K562 (cell line): Measurements from ENCODE around the gene PDK1. TPM values are rescaled to one million over a fixed set of nuclear protein-coding genes. Genes with fewer than 3 reads are reported as not detected.

ENCODE experiments used
- ATF1 ChIP-seq, 2 experiments: fragments of 450-650 bp in 1 of 2; IDR thresholded peaks; 2 replicates each; pipeline ENCODE4 v1.6.1; 2016; ENCODE audit warnings: missing compliant biosample characterization in 1 of 2, missing genetic modification characterization in 1 of 2
- CBX1 ChIP-seq: sonication (generic); IDR thresholded peaks from 2 replicates; pipeline ENCODE4 v1.6.1; 2016; ENCODE audit warnings: antibody characterized with exemption, low read depth, mild to moderate bottlenecking
- GABPA ChIP-seq: fragments of 200-800 bp; sonication (Bioruptor generic); conservative IDR thresholded peaks from 2 replicates; pipeline ENCODE4 v1.6.1; 2016; ENCODE audit warnings: low read depth, missing genetic modification characterization, missing compliant biosample characterization
- GABPB1 ChIP-seq: sonication (generic); formaldehyde crosslinking; IDR thresholded peaks from 2 replicates; pipeline ENCODE4 v1.8.0; 2022; ENCODE audit warnings: mild to moderate bottlenecking, missing genetic modification reagents
- HNRNPLL ChIP-seq: fragments of 200-400 bp; formaldehyde crosslinking; IDR thresholded peaks from 2 replicates; pipeline ENCODE4 v1.6.1; 2017; ENCODE audit warnings: low read length, low read depth, mild to moderate bottlenecking; ENCODE audit not compliant: poor library complexity, severe bottlenecking
- JUNB ChIP-seq: fragments of 450-650 bp; formaldehyde crosslinking; conservative IDR thresholded peaks from 2 replicates; pipeline ENCODE4 v1.4.0; 2020; ENCODE audit warnings: mild to moderate bottlenecking
- POLR2A ChIP-seq: fragments of 450-650 bp; conservative IDR thresholded peaks from 2 replicates; pipeline ENCODE4 v1.6.1; 2016
- SRSF3 ChIP-seq: fragments of 200-400 bp; formaldehyde crosslinking; IDR thresholded peaks from 2 replicates; pipeline ENCODE4 v1.6.1; 2016; ENCODE audit warnings: mild to moderate bottlenecking, low read length, moderate library complexity; ENCODE audit not compliant: insufficient read depth
- ZBED1 ChIP-seq: IDR thresholded peaks from 2 replicates; pipeline ENCODE4 v1.6.1; 2014
- ZNF263 ChIP-seq: sonication (generic); formaldehyde crosslinking; IDR thresholded peaks from 2 replicates; pipeline ENCODE4 v1.8.0; 2022; ENCODE audit warnings: mild to moderate bottlenecking, missing genetic modification reagents, borderline replicate concordance
- ZNF41 ChIP-seq: fragments of 250-450 bp; sonication (Bioruptor Pico); conservative IDR thresholded peaks from 2 replicates; pipeline ENCODE4 v1.4.0; 2020; ENCODE audit warnings: mild to moderate bottlenecking
- polyA plus RNA-seq, 8 experiments: library from polyadenylated mRNA; depleted of rRNA in 4 of 8; stranded (reverse) in 5 of 8; unstranded in 3 of 8; fragments of >200 nt; fragmentation: Nextera tagmentation in 2 of 8; fragmentation: Illumina TruSeq in 1 of 8; extraction: Ambion mirVana in 2 of 8; extraction: Trizol in 1 of 8; gene quantifications; 2 replicates each; pipeline versions ENCODE4 v1.2.1 to v1.2.3, GENCODE V29; 2011 to 2014; ENCODE audit warnings: inconsistent platforms in 1 of 8, missing spikeins in 1 of 8
- total RNA-seq, 7 experiments: library from RNA; depleted of rRNA in 6 of 7; stranded (reverse); fragments of >200 nt in 6 of 7; fragmentation: Illumina TruSeq in 2 of 7; extraction: Trizol in 2 of 7; gene quantifications; 2 replicates each; pipeline versions ENCODE4 v1.2.1 to v1.2.3, GENCODE V29; 2011 to 2021; ENCODE audit warnings: low replicate concordance in 1 of 7
- TF ChIP-seq, protein P1 (sequence below), 2 experiments: IDR thresholded peaks; 2 replicates each; pipeline ENCODE4 v1.6.1; 2012; ENCODE audit warnings: improper control_type of control experiment in 2 of 2, low read depth in 2 of 2, low read length in 2 of 2, borderline replicate concordance in 1 of 2
- TF ChIP-seq, protein P2 (sequence below): fragments of 450-650 bp; IDR thresholded peaks from 2 replicates; pipeline ENCODE4 v1.6.1; 2016; ENCODE audit warnings: mild to moderate bottlenecking
- TF ChIP-seq, protein P3 (sequence below): sonication (generic); formaldehyde crosslinking; IDR thresholded peaks from 2 replicates; pipeline ENCODE4 v1.9.0; 2022; ENCODE audit warnings: mild to moderate bottlenecking, missing genetic modification reagents
- TF ChIP-seq, protein P4 (sequence below), 2 experiments: fragments of 450-650 bp in 1 of 2; sonication (generic) in 1 of 2; formaldehyde crosslinking in 1 of 2; IDR thresholded peaks in 1 of 2; conservative IDR thresholded peaks in 1 of 2; 2 replicates each; pipeline versions ENCODE4 v1.6.1 to v1.8.1; 2016 to 2023; ENCODE audit warnings: mild to moderate bottlenecking in 2 of 2, moderate library complexity in 2 of 2, inconsistent platforms in 1 of 2, missing genetic modification reagents in 1 of 2
- TF ChIP-seq, protein P5 (sequence below): fragments of 250-450 bp; sonication (Bioruptor Pico); IDR thresholded peaks from 2 replicates; pipeline ENCODE4 v1.4.0; 2020; ENCODE audit warnings: mild to moderate bottlenecking, moderate library complexity

The PDK1 gene
- total and polyA plus RNA-seq, 9 of the 15 experiments (the other 6 are each of a cell fraction or from before 2014, with no cell fraction given), result 3.5 to 176 (median 13.9) TPM

DNA sequence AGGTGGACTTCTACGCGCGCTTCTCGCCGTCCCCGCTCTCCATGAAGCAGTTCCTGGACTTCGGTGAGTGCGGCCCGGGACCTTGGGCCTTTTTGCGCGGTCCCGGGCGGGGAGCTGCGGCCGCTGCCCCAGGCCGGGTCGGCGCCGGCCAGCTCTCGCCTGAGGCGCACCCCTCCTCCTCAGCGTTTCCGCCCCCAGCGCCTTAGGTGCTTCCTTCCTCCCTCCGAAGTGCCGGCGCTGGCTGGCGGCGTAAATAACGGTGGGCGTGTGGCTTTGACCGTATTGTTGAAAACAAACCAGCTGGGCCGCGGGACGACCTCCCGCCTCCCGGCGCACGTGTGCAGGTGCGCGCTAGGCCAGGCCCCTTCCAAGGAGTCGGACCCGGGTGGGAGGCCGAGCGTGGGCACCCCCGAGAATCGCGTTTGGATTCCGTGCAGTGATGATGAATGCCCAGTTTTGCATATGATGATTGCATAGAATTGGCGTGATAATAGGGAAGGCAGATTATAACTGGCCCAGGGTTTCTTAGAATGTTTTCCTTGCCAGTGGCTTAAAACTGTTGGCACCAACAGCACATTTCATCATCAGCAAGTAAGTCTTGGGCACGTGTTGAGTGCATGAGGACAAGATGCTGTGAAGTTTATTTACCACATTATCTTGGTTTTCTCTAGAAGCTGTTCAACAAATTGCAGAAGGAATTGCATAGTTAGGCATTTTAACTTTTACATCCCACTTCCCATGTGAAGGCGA lies 569 bp downstream of the PDK1 start (continued):
- TF ChIP-seq, protein P1, sequence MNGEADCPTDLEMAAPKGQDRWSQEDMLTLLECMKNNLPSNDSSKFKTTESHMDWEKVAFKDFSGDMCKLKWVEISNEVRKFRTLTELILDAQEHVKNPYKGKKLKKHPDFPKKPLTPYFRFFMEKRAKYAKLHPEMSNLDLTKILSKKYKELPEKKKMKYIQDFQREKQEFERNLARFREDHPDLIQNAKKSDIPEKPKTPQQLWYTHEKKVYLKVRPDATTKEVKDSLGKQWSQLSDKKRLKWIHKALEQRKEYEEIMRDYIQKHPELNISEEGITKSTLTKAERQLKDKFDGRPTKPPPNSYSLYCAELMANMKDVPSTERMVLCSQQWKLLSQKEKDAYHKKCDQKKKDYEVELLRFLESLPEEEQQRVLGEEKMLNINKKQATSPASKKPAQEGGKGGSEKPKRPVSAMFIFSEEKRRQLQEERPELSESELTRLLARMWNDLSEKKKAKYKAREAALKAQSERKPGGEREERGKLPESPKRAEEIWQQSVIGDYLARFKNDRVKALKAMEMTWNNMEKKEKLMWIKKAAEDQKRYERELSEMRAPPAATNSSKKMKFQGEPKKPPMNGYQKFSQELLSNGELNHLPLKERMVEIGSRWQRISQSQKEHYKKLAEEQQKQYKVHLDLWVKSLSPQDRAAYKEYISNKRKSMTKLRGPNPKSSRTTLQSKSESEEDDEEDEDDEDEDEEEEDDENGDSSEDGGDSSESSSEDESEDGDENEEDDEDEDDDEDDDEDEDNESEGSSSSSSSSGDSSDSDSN (IDR thresholded peaks at IDR 0.05; ENCODE audit: borderline replicate concordance in 1 of 2, low read depth in 2 of 2, low read length in 2 of 2), result peak; percentile 3 to 23; a peak in 2 of 4 replicates
- peak; percentile 51; the same call in 1 of the 2 replicates for TF ChIP-seq CBX1
- TF ChIP-seq, protein P2, sequence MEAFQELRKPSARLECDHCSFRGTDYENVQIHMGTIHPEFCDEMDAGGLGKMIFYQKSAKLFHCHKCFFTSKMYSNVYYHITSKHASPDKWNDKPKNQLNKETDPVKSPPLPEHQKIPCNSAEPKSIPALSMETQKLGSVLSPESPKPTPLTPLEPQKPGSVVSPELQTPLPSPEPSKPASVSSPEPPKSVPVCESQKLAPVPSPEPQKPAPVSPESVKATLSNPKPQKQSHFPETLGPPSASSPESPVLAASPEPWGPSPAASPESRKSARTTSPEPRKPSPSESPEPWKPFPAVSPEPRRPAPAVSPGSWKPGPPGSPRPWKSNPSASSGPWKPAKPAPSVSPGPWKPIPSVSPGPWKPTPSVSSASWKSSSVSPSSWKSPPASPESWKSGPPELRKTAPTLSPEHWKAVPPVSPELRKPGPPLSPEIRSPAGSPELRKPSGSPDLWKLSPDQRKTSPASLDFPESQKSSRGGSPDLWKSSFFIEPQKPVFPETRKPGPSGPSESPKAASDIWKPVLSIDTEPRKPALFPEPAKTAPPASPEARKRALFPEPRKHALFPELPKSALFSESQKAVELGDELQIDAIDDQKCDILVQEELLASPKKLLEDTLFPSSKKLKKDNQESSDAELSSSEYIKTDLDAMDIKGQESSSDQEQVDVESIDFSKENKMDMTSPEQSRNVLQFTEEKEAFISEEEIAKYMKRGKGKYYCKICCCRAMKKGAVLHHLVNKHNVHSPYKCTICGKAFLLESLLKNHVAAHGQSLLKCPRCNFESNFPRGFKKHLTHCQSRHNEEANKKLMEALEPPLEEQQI, result no peak
- no peak for TF ChIP-seq ATF1 (CRISPR knock-in tag; IDR thresholded peaks at IDR 0.05)
- no peak for TF ChIP-seq ATF1 (tag; IDR thresholded peaks at IDR 0.05)
- peak; percentile 58 for TF ChIP-seq GABPB1 (CRISPR knock-in tag)
- no peak for TF ChIP-seq SRSF3
- 0 out of 2 replicates have a peak, but pooled peaks have one; percentile 26 for TF ChIP-seq ZNF263
- TF ChIP-seq, protein P3, sequence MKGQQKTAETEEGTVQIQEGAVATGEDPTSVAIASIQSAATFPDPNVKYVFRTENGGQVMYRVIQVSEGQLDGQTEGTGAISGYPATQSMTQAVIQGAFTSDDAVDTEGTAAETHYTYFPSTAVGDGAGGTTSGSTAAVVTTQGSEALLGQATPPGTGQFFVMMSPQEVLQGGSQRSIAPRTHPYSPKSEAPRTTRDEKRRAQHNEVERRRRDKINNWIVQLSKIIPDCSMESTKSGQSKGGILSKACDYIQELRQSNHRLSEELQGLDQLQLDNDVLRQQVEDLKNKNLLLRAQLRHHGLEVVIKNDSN (CRISPR knock-in tag), result peak; percentile 63; the same call in 1 of the 2 replicates
- TF ChIP-seq GABPA (tag), result peak; percentile 65
- no peak for TF ChIP-seq POLR2A
- no peak for TF ChIP-seq JUNB
- TF ChIP-seq HNRNPLL, result peak; percentile 93
- no peak for TF ChIP-seq ZNF41 (CRISPR knock-in tag)
- TF ChIP-seq ZBED1, result no peak
- TF ChIP-seq, protein P4, sequence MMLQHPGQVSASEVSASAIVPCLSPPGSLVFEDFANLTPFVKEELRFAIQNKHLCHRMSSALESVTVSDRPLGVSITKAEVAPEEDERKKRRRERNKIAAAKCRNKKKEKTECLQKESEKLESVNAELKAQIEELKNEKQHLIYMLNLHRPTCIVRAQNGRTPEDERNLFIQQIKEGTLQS (IDR thresholded peaks at IDR 0.05), result peak; percentile 82
- TF ChIP-seq, protein P4 (CRISPR knock-in tag; conservative IDR thresholded peaks at IDR 0.05), result peak; percentile 63; the same call in 1 of the 2 replicates
- TF ChIP-seq, protein P5, sequence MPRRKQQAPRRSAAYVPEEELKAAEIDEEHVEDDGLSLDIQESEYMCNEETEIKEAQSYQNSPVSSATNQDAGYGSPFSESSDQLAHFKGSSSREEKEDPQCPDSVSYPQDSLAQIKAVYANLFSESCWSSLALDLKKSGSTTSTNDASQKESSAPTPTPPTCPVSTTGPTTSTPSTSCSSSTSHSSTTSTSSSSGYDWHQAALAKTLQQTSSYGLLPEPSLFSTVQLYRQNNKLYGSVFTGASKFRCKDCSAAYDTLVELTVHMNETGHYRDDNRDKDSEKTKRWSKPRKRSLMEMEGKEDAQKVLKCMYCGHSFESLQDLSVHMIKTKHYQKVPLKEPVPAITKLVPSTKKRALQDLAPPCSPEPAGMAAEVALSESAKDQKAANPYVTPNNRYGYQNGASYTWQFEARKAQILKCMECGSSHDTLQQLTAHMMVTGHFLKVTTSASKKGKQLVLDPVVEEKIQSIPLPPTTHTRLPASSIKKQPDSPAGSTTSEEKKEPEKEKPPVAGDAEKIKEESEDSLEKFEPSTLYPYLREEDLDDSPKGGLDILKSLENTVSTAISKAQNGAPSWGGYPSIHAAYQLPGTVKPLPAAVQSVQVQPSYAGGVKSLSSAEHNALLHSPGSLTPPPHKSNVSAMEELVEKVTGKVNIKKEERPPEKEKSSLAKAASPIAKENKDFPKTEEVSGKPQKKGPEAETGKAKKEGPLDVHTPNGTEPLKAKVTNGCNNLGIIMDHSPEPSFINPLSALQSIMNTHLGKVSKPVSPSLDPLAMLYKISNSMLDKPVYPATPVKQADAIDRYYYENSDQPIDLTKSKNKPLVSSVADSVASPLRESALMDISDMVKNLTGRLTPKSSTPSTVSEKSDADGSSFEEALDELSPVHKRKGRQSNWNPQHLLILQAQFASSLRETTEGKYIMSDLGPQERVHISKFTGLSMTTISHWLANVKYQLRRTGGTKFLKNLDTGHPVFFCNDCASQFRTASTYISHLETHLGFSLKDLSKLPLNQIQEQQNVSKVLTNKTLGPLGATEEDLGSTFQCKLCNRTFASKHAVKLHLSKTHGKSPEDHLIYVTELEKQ (CRISPR knock-in tag), result no peak
